Measurements from ENCODE around the gene ANGEL1. TPM values are rescaled to one million over a fixed set of nuclear protein-coding genes. Genes with fewer than 3 reads are reported as not detected.

The ANGEL1 gene
- total and polyA plus RNA-seq, 2 donors (not counting 1 experiment from before 2014, with no cell fraction given) = 13.1 to 27.3 TPM

DNA sequence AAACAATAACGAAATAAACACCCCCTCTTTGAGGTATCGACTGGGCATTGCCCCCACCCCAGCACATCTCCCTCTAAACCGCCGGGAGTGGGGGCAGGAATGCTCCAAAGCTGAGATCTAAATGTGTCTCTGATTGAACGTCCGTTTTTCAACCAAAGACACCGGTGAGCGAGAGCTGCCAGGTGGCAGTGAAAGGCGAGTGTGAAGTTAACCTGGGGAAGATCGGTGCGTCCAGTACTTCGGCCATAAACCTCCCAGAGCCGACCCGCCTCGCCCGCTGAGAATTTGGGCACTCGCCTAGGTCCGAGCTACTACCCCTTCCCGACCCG lies 625 bp downstream of the ANGEL1 start:
- Histone ChIP-seq H3K79me2 (ENCODE audit: control insufficient read depth, insufficient read depth, low read length) (peaks cover 27% of the 10 kb centered on the region), H4K20me1 (ENCODE audit: control insufficient read depth, insufficient read depth, low read length, poor library complexity, severe bottlenecking) (peaks cover 10% of the 10 kb centered on the region), H3K4me3 (ENCODE audit: control extremely low read depth in 1 of 5, extremely low read depth in 1 of 5, insufficient read depth in 1 of 5, low read depth in 2 of 5, low read length in 4 of 5) (peak overlapping the region; percentile 31 to 79 (median 72)), H3K4me1 (ENCODE audit: control insufficient read depth in 2 of 2, insufficient read depth in 2 of 2, low read length in 2 of 2) (peaks cover 20 to 25% of the 10 kb centered on the region in 2 donors), H3K36me3 (replicated peaks in 1 of 2; ENCODE audit: control extremely low read depth in 1 of 2, control insufficient read depth in 1 of 2, extremely low read depth in 1 of 2, insufficient read depth in 2 of 2, low read length in 1 of 2) (peaks cover 0 to 18% of the 10 kb centered on the region in 2 experiments), H3K27ac (ENCODE audit: low read length in 2 of 2) (peak overlapping the region; percentile 11 to 84), H3K9ac (ENCODE audit: low read length) (peak overlapping the region; percentile 81), H3K9me3 (ENCODE audit: control extremely low read depth in 1 of 3, control insufficient read depth in 2 of 3, insufficient read depth in 1 of 3, low read length in 2 of 3) (no peaks in the 10 kb centered on the region), H3K27me3 (replicated peaks in 1 of 4; ENCODE audit: control extremely low read depth in 1 of 4, control insufficient read depth in 3 of 4, insufficient read depth in 4 of 4, low read length in 3 of 4) (peaks cover 0 to 1% (median 0%) of the 10 kb centered on the region in 4 experiments), H3K4me2 (replicated peaks; ENCODE audit: low read depth, low read length, poor library complexity, severe bottlenecking) (peak overlapping the region; percentile 87), H2AFZ (ENCODE audit: insufficient read depth, low read depth, low read length, poor library complexity, severe bottlenecking) (peak overlapping the region; percentile 96)
- Mint-ChIP-seq H3K27ac (peak overlapping the region; percentile 87), H3K4me1 (peaks cover 28% of the 10 kb centered on the region), H3K9me3 (ENCODE audit: insufficient read depth) (no peaks in the 10 kb centered on the region), H3K27me3 (no peaks in the 10 kb centered on the region), H3K4me3 (peak overlapping the region; percentile 90)
- intact Hi-C loops (cut with micrococcal nuclease) = loop anchor here (1.0 to 10.0 kb wide), 5 partner anchors 50 to 803 kb away; partner anchors contain the start of genes CIPC, SPTLC2 and VASH1
- POLR2A ChIA-PET = interaction anchor here (0.6 to 1.6 kb wide), 3 partner anchors 8 to 43 kb away, joined by 3 read pairs; no protein-coding TSS in a partner anchor
- under 1% methylated on average over 16 of the region's 20 CpGs for WGBS (ENCODE audit: insufficient coverage)
- no peak for DNase-seq
- CTCF ChIA-PET = interaction anchor here (1.0 to 3.4 kb wide), 5 partner anchors 27 to 761 kb away, joined by 3 to 26 read pairs (median 4); no protein-coding TSS in a partner anchor
- ATAC-seq (ENCODE audit: low read depth) = peak; percentile 1
- TF ChIP-seq, protein P1, sequence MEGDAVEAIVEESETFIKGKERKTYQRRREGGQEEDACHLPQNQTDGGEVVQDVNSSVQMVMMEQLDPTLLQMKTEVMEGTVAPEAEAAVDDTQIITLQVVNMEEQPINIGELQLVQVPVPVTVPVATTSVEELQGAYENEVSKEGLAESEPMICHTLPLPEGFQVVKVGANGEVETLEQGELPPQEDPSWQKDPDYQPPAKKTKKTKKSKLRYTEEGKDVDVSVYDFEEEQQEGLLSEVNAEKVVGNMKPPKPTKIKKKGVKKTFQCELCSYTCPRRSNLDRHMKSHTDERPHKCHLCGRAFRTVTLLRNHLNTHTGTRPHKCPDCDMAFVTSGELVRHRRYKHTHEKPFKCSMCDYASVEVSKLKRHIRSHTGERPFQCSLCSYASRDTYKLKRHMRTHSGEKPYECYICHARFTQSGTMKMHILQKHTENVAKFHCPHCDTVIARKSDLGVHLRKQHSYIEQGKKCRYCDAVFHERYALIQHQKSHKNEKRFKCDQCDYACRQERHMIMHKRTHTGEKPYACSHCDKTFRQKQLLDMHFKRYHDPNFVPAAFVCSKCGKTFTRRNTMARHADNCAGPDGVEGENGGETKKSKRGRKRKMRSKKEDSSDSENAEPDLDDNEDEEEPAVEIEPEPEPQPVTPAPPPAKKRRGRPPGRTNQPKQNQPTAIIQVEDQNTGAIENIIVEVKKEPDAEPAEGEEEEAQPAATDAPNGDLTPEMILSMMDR (IDR thresholded peaks at IDR 0.05) = no peak
- TF ChIP-seq EZH2 (IDR thresholded peaks at IDR 0.05; ENCODE audit: borderline replicate concordance, insufficient read depth, low read depth, low read length, poor library complexity, severe bottlenecking) = no peak

DNA sequence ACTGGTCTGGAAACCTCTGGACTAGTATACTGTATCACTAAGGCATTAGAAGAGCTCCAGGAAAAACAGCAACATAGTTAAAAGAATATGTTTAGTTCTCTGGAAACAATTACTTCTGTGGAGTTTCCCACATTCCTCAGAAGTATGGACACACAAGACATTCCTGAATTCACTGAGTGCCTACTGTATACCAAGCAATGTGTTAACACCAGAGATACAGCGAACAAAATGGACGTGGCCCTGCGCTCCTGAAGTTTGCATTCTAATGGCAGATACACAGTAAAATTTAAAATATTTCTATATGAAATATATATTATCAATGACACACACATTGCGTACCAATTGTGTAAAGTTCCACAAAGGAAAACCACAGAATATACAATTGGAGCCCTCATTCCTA lies 1.1 kb downstream of the ANGEL1 start:
- peaks cover 10% of the 10 kb centered on the region for H4K20me1 ChIP-seq (ENCODE audit: control insufficient read depth, insufficient read depth, low read length, poor library complexity, severe bottlenecking)
- H3K4me1 ChIP-seq (ENCODE audit: control insufficient read depth in 2 of 2, insufficient read depth in 2 of 2, low read length in 2 of 2) = peaks cover 20 to 25% of the 10 kb centered on the region in 2 donors
- ATAC-seq (ENCODE audit: low read depth) (no peak), DNase-seq (no peak)
- peak overlapping the region; percentile 96 for H2AFZ ChIP-seq (ENCODE audit: insufficient read depth, low read depth, low read length, poor library complexity, severe bottlenecking)
- ChIA-PET CTCF (interaction anchor here (0.8 to 3.4 kb wide), 5 partner anchors 27 to 761 kb away, joined by 3 to 26 read pairs (median 6); no protein-coding TSS in a partner anchor), POLR2A (interaction anchor here (0.6 to 1.6 kb wide), 3 partner anchors 24 to 1800 kb away, joined by 3 read pairs; no protein-coding TSS in a partner anchor)
- no peak overlapping the region for H3K27ac Mint-ChIP-seq
- H3K9ac ChIP-seq (ENCODE audit: low read length) = peak overlapping the region; percentile 81
- TF ChIP-seq, protein P1 (IDR thresholded peaks at IDR 0.05) = no peak
- TF ChIP-seq EZH2 (IDR thresholded peaks at IDR 0.05; ENCODE audit: borderline replicate concordance, insufficient read depth, low read depth, low read length, poor library complexity, severe bottlenecking) = no peak
- peaks cover 28% of the 10 kb centered on the region for H3K4me1 Mint-ChIP-seq
- no peaks in the 10 kb centered on the region for H3K27me3 Mint-ChIP-seq
- H3K27me3 ChIP-seq (replicated peaks in 1 of 4; ENCODE audit: control extremely low read depth in 1 of 4, control insufficient read depth in 3 of 4, insufficient read depth in 4 of 4, low read length in 3 of 4) = no peaks in the 10 kb centered on the region
- H3K4me2 ChIP-seq (replicated peaks; ENCODE audit: low read depth, low read length, poor library complexity, severe bottlenecking) = peak overlapping the region; percentile 87
- WGBS (ENCODE audit: insufficient coverage) = 20% methylated on average over 1 of the region's 4 CpGs
- intact Hi-C loops (cut with micrococcal nuclease) = loop anchor here (5.0 to 10.0 kb wide), 3 partner anchors 49 to 803 kb away; partner anchors contain the start of genes SPTLC2 and VASH1
- peaks cover 27% of the 10 kb centered on the region for H3K79me2 ChIP-seq (ENCODE audit: control insufficient read depth, insufficient read depth, low read length)
- H3K27ac ChIP-seq (ENCODE audit: low read length in 2 of 2) = no peak overlapping the region
- peak overlapping the region in 3 of 5 experiments; percentile 31 to 76 (median 72) for H3K4me3 ChIP-seq (ENCODE audit: control extremely low read depth in 1 of 5, extremely low read depth in 1 of 5, insufficient read depth in 1 of 5, low read depth in 2 of 5, low read length in 4 of 5)
- no peaks in the 10 kb centered on the region for H3K9me3 Mint-ChIP-seq (ENCODE audit: insufficient read depth)
- peak overlapping the region; percentile 90 for H3K4me3 Mint-ChIP-seq
- H3K9me3 ChIP-seq (ENCODE audit: control extremely low read depth in 1 of 3, control insufficient read depth in 2 of 3, insufficient read depth in 1 of 3, low read length in 2 of 3) = no peaks in the 10 kb centered on the region
- peaks cover 2 to 23% of the 10 kb centered on the region in 2 experiments for H3K36me3 ChIP-seq (replicated peaks in 1 of 2; ENCODE audit: control extremely low read depth in 1 of 2, control insufficient read depth in 1 of 2, extremely low read depth in 1 of 2, insufficient read depth in 2 of 2, low read length in 1 of 2)

Measured in B cell (primary cell).